Gastroesophageal sphincter (tissue), 3 donors: ENCODE data around the gene KLHL3.

ENCODE experiments used
- EP300 ChIP-seq: sonication (generic); formaldehyde crosslinking; IDR thresholded peaks from one replicate; pipeline ENCODE4 v1.6.1; 2017; ENCODE audit warnings: antibody characterized with exemption, mild to moderate bottlenecking
- TF ChIP-seq, protein P1 (sequence below), 4 experiments: fragments of 200-600 bp in 2 of 4; fragments of 450-650 bp in 2 of 4; sonication (generic) in 1 of 4; IDR thresholded peaks; one replicate each; pipeline ENCODE4 v1.5.1; 2017 to 2019; ENCODE audit warnings: antibody characterized with exemption in 4 of 4, mild to moderate bottlenecking in 2 of 4, moderate library complexity in 2 of 4

- TF ChIP-seq, protein P1, sequence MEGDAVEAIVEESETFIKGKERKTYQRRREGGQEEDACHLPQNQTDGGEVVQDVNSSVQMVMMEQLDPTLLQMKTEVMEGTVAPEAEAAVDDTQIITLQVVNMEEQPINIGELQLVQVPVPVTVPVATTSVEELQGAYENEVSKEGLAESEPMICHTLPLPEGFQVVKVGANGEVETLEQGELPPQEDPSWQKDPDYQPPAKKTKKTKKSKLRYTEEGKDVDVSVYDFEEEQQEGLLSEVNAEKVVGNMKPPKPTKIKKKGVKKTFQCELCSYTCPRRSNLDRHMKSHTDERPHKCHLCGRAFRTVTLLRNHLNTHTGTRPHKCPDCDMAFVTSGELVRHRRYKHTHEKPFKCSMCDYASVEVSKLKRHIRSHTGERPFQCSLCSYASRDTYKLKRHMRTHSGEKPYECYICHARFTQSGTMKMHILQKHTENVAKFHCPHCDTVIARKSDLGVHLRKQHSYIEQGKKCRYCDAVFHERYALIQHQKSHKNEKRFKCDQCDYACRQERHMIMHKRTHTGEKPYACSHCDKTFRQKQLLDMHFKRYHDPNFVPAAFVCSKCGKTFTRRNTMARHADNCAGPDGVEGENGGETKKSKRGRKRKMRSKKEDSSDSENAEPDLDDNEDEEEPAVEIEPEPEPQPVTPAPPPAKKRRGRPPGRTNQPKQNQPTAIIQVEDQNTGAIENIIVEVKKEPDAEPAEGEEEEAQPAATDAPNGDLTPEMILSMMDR (IDR thresholded peaks at IDR 0.05), result no peak
- TF ChIP-seq EP300, result no peak
Measured at GRCh38 chr5:137600721-137601360, 135.0 kb downstream of the KLHL3 start.
